ENCODE data around the gene PWP2. TPM values are rescaled to one million over a fixed set of nuclear protein-coding genes. Genes with fewer than 3 reads are reported as not detected.
"Not testable (repeated sequence)": the region's sequence is repeated elsewhere in the genome, so short reads cannot be mapped to it uniquely, and the experiment has no call there.

PWP2 gene
- total RNA-seq, 1 donor from 2014 or later, result 10.9 TPM

DNA sequence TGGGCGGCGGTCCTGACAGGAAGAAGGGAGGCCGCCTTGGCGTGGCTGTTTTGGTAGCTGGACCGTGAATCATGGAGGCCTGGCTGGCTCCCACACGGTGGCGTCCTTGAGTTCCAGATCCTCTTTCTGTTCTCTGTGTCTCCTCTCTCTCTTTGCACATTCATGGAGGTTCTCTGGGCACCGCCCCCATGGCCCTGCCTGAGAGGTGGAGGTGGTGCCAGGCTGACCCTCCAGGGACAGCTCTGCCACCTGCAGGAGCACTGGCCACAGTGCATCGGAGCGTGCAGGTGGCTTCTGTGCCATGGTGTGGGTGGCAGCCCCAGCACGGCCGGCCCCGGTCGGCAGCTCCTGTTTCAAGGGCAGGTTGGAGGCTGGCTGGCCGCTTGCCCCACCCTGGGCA is 30.8 kb downstream of the PWP2 start:
- DNase-seq, result not testable (repeated sequence)

GRCh38 chr21:44139787-44140551 is 32.8 kb downstream of the PWP2 start:
- DNase-seq, result not testable (repeated sequence)

GRCh38 chr21:44140552-44140932 is 33.3 kb downstream of the PWP2 start:
- not testable (repeated sequence) for DNase-seq

DNA sequence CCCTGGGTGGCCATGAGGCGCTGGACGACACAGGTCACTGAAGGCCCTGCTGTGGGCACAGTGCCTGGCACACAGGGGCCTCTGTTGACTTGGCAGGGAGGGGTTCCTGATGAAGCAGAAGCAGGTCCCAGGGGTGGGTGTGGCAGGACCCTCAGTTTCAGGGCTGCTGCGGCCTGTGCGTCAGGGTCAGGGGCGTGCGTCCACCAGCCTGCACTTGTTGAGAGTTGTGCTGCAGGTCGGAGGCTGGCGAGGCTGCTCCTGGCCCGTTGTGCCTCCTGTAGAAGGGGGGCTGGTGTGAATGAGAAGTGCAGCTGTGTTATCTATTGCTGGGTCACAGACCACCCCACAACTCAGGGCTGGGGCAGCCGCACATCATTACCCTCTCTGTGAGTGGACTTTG is 35.3 kb downstream of the PWP2 start:
- not testable (repeated sequence) for DNase-seq

DNA sequence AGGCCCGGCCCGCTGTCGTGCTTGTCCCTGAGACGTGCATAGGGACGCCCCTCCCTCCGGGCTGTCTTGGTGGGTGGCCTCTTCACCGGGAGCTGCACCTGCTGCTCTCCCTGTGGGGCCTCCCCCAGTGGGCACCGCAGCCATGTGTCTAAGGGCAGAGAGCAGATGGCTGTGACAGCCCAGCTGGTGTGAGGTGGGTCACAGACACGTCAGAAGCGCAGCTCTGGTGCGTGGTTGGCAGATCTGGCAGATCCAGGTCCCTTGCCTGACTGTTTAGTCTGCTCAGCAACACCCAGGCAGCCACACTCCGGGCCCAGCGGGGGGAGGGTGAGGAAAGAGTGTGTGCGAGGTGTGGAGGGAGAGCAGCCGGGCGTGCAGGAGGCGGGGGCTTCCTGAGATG is 36.2 kb downstream of the PWP2 start:
- DNase-seq, result not testable (repeated sequence)

DNA sequence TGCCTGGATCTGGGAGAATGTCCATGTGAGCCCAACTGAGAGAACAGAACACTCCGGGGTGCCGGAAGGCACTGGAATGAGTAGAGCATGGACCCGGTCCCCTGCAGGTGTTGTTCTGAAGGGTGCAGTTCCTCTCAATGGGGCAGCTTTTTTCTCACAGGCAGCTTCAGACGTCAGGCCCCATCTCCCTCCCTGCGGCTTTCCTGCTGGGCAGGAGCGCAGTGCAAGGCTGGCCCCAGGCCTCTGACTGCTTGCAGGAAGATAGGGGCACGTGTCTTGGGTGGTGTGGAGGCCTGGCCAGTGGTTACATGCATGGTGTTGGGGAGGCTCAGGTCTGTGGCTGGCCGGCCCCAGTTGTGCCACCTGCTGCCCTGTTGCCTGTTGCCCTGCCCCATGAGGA is 36.8 kb downstream of the PWP2 start:
- not testable (repeated sequence) for DNase-seq

- DNase-seq, result not testable (repeated sequence)
These were observed 37.8 kb downstream of the PWP2 start for GRCh38 chr21:44144784-44145602.

GRCh38 chr21:44145616-44146015 is 38.4 kb downstream of the PWP2 start:
- not testable (repeated sequence) for DNase-seq

DNA sequence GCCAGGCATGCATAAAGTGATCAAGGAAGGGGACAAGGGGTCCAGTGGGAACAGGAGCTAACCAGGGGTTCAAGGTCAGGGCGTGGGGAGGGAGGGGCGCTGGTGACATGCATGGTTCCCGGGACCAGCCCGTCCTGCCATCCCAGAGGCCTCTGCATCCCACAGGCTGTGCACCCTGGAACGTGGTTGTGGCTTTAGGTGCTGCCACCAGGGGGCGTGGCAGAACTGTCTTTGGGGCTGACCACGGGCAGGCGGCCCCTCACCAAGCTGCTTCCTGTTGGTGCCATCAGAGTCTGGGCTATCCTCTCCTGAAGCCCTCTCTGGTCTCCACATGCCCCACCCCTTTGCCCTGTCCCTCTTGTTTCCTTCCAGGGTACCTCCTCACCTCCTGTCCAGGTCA is 39.9 kb downstream of the PWP2 start:
- not testable (repeated sequence) for DNase-seq

- not testable (repeated sequence) for DNase-seq
These were observed 43.1 kb downstream of the PWP2 start for GRCh38 chr21:44150255-44150654.

- DNase-seq, result not testable (repeated sequence)
These were observed 46.2 kb downstream of the PWP2 start for GRCh38 chr21:44153214-44153888.

DNA sequence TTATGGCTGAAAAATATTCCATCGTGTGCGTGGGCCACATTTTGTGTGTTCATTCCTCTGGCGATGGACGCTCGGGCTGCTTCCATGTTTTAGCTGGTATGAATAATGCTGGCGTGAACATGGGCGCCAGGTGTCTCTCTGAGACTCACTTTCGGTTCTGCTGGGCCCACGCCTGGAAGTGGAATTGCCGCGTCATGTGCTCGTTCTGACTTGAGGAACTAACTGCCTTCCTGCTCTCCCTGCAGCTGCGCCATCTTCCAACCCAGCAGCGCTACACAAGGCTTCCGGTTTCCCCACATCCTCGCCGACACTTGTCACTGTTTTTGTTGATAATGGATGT is 46.7 kb downstream of the PWP2 start:
- not testable (repeated sequence) for DNase-seq

DNA sequence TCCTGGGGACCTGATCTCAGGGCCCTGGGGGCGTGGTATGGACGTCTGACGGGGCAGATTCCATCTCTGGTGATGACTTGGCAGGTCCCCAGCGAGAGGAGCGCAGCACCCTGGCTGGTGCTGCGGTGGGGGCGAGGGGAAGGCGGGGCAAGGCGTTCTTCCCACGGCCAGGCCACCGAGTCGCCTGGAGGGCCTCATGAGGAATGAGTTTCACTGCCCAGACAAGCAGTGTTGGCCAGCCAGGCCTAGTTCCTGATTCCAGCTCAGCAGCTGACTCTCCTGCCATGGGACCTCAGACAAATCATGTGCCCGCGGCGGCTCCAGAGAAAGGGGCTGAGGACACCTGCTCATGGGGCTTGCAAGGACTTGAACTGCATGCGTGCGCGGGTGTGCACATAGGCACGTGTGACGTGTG is 47.6 kb downstream of the PWP2 start:
- not testable (repeated sequence) for DNase-seq

- not testable (repeated sequence) for DNase-seq
These were observed 48.2 kb downstream of the PWP2 start for GRCh38 chr21:44155231-44155993.

DNA sequence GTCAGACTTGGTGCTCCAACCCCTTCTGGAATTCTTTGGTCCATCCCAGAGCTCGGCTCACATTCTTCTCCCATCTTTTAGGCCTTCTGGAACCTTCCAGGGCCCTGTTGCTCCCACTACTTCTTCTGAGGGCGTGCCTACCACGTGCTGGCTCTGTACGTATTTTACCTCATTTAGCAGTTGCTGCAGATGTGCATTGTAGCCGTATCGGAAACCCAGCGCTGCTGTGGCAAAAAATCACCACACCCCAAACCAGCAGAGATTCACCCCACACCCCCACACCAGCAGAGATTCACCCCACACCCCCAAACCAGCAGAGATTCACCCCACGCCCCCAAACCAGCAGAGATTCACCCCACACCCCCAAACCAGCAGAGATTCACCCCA is 48.8 kb downstream of the PWP2 start:
- not testable (repeated sequence) for DNase-seq

GRCh38 chr21:44157439-44158081 is 50.4 kb downstream of the PWP2 start:
- not testable (repeated sequence) for DNase-seq

DNA sequence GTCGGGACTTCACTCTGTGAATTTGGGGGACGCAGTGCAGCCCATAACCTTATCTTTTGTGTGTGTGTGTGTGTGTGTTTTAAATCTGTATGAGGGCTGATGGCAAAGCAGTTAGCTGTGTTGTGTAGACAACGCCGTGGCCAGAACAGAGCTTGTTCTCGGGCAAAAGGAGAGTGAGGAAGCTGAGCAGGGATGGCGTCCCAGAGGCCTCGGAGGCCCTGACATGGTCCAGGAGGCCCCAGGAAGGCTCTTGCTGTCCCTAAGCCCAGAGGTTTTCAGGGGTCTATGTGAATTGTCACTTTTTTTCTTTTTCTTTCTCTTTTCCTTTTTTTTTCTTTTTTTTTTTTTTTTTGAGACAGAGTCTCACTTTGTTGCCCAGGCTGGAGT is 50.9 kb downstream of the PWP2 start:
- DNase-seq, result not testable (repeated sequence)

GRCh38 chr21:44159349-44160297 is 52.4 kb downstream of the PWP2 start:
- not testable (repeated sequence) for DNase-seq

GRCh38 chr21:44160298-44160672 is 53.1 kb downstream of the PWP2 start:
- not testable (repeated sequence) for DNase-seq

- DNase-seq, result not testable (repeated sequence)
These were observed 53.6 kb downstream of the PWP2 start for GRCh38 chr21:44160821-44161220.
